Thyroid gland (tissue), 4 donors: ENCODE data around the gene SEMA4D. TPM values are rescaled to one million over a fixed set of nuclear protein-coding genes. Genes with fewer than 3 reads are reported as not detected.
A peak's percentile ranks its signal among the peaks of the same experiment; 100 is the strongest.

ENCODE experiments used
- DNase-seq, 2 donors: peaks; one replicate each; pipeline ENCODE4 v3.0.0-alpha.2; 2019
- H3K27ac ChIP-seq, 3 donors: fragments of 200-600 bp; sonication (generic); 1 replicate in 2 of 3; 2 replicates in 1 of 3; pipeline ENCODE4 v1.5.1; 2016 to 2019; ENCODE audit warnings: mild to moderate bottlenecking in 1 of 3, moderate library complexity in 1 of 3
- H3K27me3 ChIP-seq: fragments of 200-600 bp; sonication (generic); one replicate; pipeline ENCODE4 v1.5.1; 2019
- H3K36me3 ChIP-seq, 2 donors: fragments of 200-600 bp; sonication (generic); one replicate each; pipeline ENCODE4 v1.5.1; 2016 to 2019
- H3K4me1 ChIP-seq, 2 donors: fragments of 200-600 bp; sonication (generic); one replicate each; pipeline ENCODE4 v1.5.1; 2017 to 2019
- H3K4me3 ChIP-seq, 3 donors: fragments of 200-600 bp; sonication (generic); replicated peaks in 1 of 3; 1 replicate in 2 of 3; 2 replicates in 1 of 3; pipeline ENCODE4 v1.5.1; 2016; ENCODE audit warnings: mild to moderate bottlenecking in 1 of 3
- H3K9me3 ChIP-seq: fragments of 200-600 bp; sonication (generic); one replicate; pipeline ENCODE4 v1.5.1; 2017
- POLR2A ChIP-seq, 2 donors: fragments of 450-650 bp; IDR thresholded peaks; one replicate each; pipeline ENCODE4 v1.6.1; 2017; ENCODE audit warnings: antibody characterized with exemption in 2 of 2, mild to moderate bottlenecking in 2 of 2, moderate library complexity in 1 of 2
- WGBS, 2 donors: methylation state at CpG; one replicate each; pipeline ENCODE4 v1.1.5; 2017; 5-methylcytosine and 5-hydroxymethylcytosine counted together
- intact Hi-C: fragments of 100-400 bp; cut with DNase I; formaldehyde crosslinking; loops from one replicate; pipeline ENCODE4 v1.15.1; 2023
- total RNA-seq, 4 donors: library from RNA; depleted of rRNA; stranded (reverse); fragments of >200 nt; gene quantifications; one replicate each; pipeline ENCODE4 v1.2.3, GENCODE V29; 2016
- TF ChIP-seq, protein P1 (sequence below), 6 experiments: fragments of 200-600 bp in 3 of 6; fragments of 450-650 bp in 3 of 6; sonication (generic) in 3 of 6; IDR thresholded peaks; one replicate each; pipeline ENCODE4 v1.5.1; 2016 to 2019; ENCODE audit warnings: antibody characterized with exemption in 6 of 6, mild to moderate bottlenecking in 2 of 6, inconsistent platforms in 1 of 6, moderate library complexity in 1 of 6

The SEMA4D gene
- total RNA-seq, 4 donors from 2014 or later = 19.9 to 29.6 (median 28.9) TPM

GRCh38 chr9:89444274-89444673 is 53.6 kb downstream of the SEMA4D start:
- Histone ChIP-seq H3K9me3 (no peaks in the 10 kb centered on the region), H3K27ac (no peak overlapping the region), H3K4me3 (no peak overlapping the region), H3K36me3 (no peaks in the 10 kb centered on the region), H3K4me1 (peaks cover 28 to 53% of the 10 kb centered on the region in 2 donors), H3K27me3 (no peaks in the 10 kb centered on the region)
- intact Hi-C loops = loop anchor here (5.0 kb wide), 1 partner anchor 57 kb away; no protein-coding TSS in a partner anchor
- 82 to 84% methylated on average over 9 of the region's 9 CpGs for WGBS, 2 donors
- DNase-seq = no peak
- TF ChIP-seq POLR2A (IDR thresholded peaks at IDR 0.05) = no peak
- TF ChIP-seq, protein P1, sequence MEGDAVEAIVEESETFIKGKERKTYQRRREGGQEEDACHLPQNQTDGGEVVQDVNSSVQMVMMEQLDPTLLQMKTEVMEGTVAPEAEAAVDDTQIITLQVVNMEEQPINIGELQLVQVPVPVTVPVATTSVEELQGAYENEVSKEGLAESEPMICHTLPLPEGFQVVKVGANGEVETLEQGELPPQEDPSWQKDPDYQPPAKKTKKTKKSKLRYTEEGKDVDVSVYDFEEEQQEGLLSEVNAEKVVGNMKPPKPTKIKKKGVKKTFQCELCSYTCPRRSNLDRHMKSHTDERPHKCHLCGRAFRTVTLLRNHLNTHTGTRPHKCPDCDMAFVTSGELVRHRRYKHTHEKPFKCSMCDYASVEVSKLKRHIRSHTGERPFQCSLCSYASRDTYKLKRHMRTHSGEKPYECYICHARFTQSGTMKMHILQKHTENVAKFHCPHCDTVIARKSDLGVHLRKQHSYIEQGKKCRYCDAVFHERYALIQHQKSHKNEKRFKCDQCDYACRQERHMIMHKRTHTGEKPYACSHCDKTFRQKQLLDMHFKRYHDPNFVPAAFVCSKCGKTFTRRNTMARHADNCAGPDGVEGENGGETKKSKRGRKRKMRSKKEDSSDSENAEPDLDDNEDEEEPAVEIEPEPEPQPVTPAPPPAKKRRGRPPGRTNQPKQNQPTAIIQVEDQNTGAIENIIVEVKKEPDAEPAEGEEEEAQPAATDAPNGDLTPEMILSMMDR (IDR thresholded peaks at IDR 0.05) = no peak

DNA sequence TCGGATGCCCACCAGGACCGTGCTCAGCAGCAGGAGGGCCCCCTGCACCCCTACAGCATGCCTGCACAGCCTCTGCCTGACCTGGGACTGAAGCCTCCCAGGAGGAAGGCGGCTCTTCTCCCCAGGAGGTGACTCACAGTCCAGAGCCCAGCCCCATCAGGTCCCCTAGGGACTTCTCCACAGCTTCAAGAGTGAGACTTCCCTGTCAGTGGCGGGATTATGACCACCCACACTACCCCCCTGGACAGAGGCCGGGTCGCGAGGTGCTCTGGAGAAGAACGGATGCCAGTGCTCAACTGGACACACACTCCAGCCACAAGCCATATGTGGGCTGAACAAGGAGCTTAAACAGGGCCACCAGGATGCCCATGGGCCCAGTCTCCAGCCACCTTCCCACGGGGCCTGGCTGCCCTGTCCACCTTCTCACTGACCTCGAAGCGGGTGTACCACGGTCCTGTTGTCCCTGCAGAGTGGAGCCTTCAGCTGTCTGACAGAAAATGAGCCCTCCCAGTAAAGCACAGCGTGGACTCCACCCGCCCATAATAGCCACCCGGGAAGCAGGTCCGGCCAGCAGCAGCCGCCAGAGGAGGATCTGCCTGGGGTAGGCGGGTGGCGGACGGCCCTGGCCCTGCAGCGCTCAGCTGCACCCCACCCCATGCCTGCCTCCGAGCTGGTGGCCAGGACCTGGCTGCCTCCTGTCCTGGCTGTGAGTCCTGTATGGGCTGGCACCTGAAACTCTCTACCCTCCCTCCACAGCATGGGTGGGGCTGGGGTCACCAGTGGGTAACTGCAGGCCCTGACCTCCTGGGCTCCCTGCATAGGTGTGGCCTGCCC is 54.7 kb downstream of the SEMA4D start:
- Histone ChIP-seq H3K36me3 (no peaks in the 10 kb centered on the region), H3K9me3 (no peaks in the 10 kb centered on the region), H3K4me1 (peaks cover 22 to 42% of the 10 kb centered on the region in 2 donors), H3K27me3 (no peaks in the 10 kb centered on the region), H3K4me3 (no peak overlapping the region), H3K27ac (no peak overlapping the region)
- WGBS, 2 donors = 90 to 92% methylated on average over 16 to 17 of the region's 22 CpGs
- DNase-seq = no peak
- intact Hi-C loops = loop anchor here (5.0 kb wide), 1 partner anchor 56 kb away; no protein-coding TSS in a partner anchor
- TF ChIP-seq, protein P1 (IDR thresholded peaks at IDR 0.05) = no peak
- TF ChIP-seq POLR2A (IDR thresholded peaks at IDR 0.05) = no peak

GRCh38 chr9:89442501-89442978 is 55.4 kb downstream of the SEMA4D start:
- Histone ChIP-seq H3K27ac (no peak overlapping the region), H3K4me1 (peaks cover 24 to 35% of the 10 kb centered on the region in 2 donors), H3K27me3 (no peaks in the 10 kb centered on the region), H3K9me3 (no peaks in the 10 kb centered on the region), H3K4me3 (no peak overlapping the region), H3K36me3 (no peaks in the 10 kb centered on the region)
- no peak for TF ChIP-seq POLR2A (IDR thresholded peaks at IDR 0.05)
- TF ChIP-seq, protein P1 (IDR thresholded peaks at IDR 0.05) = no peak
- 79 to 87% methylated on average over 5 to 8 of the region's 9 CpGs for WGBS, 2 donors
- intact Hi-C loops = loop anchor here (5.0 kb wide), 1 partner anchor 55 kb away; no protein-coding TSS in a partner anchor
- no peak for DNase-seq

DNA sequence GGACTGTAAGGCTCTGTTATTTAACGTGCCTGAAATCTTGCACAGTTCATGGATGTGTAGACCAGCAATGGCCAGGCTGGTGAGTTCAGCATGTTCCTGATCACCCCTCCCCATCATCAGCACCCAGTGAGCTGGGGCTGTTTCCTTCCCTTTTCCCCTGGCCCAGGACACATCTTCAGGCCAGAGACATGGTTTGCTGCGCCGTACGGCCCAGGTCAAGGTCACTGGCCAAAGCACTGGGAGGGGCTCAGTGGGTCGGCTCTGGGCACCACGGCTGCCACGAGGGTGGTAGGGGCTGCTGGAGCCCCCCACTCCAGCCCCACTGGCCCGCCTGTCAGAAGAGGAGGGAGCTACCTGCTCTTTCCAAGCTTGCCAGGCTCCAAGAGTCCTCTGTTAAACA is 55.9 kb downstream of the SEMA4D start:
- Histone ChIP-seq H3K36me3 (no peaks in the 10 kb centered on the region), H3K27me3 (no peaks in the 10 kb centered on the region), H3K27ac (no peak overlapping the region), H3K4me3 (no peak overlapping the region), H3K4me1 (peaks cover 30 to 40% of the 10 kb centered on the region in 2 donors), H3K9me3 (no peaks in the 10 kb centered on the region)
- intact Hi-C loops = loop anchor here (5.0 kb wide), 1 partner anchor 55 kb away; no protein-coding TSS in a partner anchor
- DNase-seq = no peak
- WGBS, 2 donors = 94 to 95% methylated on average over 7 to 8 of the region's 8 CpGs
- TF ChIP-seq, protein P1 (IDR thresholded peaks at IDR 0.05) = no peak
- no peak for TF ChIP-seq POLR2A (IDR thresholded peaks at IDR 0.05)

GRCh38 chr9:89441655-89441970 is 56.3 kb downstream of the SEMA4D start:
- TF ChIP-seq, protein P1 (IDR thresholded peaks at IDR 0.05) = no peak
- no peak for TF ChIP-seq POLR2A (IDR thresholded peaks at IDR 0.05)
- 69 to 79% methylated on average over 3 of the region's 3 CpGs for WGBS, 2 donors
- no peak for DNase-seq
- intact Hi-C loops = loop anchor here (5.0 kb wide), 1 partner anchor 54 kb away; no protein-coding TSS in a partner anchor
- H3K4me1 ChIP-seq = peaks cover 34 to 44% of the 10 kb centered on the region in 2 donors
- H3K9me3 ChIP-seq = no peaks in the 10 kb centered on the region
- no peaks in the 10 kb centered on the region for H3K27me3 ChIP-seq
- no peak overlapping the region for H3K4me3 ChIP-seq
- H3K36me3 ChIP-seq = no peaks in the 10 kb centered on the region
- peak overlapping the region in 1 of 3 donors; percentile 36 for H3K27ac ChIP-seq
